GM20431 (cell line): Measurements from ENCODE around the gene FBP1.
"Not testable (repeated sequence)": the region's sequence is repeated elsewhere in the genome, so short reads cannot be mapped to it uniquely, and the experiment has no call there.

Source experiments
- in situ Hi-C: fragments of 300-500 bp; cut with MseI, MboI; formaldehyde crosslinking; loops from one replicate; pipeline ENCODE4 v1.15.0; 2020; ENCODE audit warnings: low sequenced_read_pairs; ENCODE audit not compliant: unreplicated experiment

The FBP1 gene

GRCh38 chr9:94624629-94625028 lies 14.7 kb downstream of the FBP1 start:
- in situ Hi-C loops: no loop called here

- in situ Hi-C loops: no loop called here
These were observed 16.1 kb downstream of the FBP1 start for GRCh38 chr9:94623253-94623652.

GRCh38 chr9:94622087-94622800 lies 17.1 kb downstream of the FBP1 start:
- in situ Hi-C loops: no loop called here

GRCh38 chr9:94619026-94619425 lies 20.3 kb downstream of the FBP1 start:
- in situ Hi-C loops: no loop called here

GRCh38 chr9:94613003-94613402 lies 26.3 kb downstream of the FBP1 start:
- in situ Hi-C loops: no loop called here

- in situ Hi-C loops: no loop called here
These were observed 27.2 kb downstream of the FBP1 start for GRCh38 chr9:94612071-94612470.

GRCh38 chr9:94611638-94612068 lies 27.7 kb downstream of the FBP1 start:
- in situ Hi-C loops: no loop called here

- in situ Hi-C loops: no loop called here
These were observed 29.1 kb downstream of the FBP1 start for GRCh38 chr9:94610181-94610606.

- in situ Hi-C loops: no loop called here
These were observed 32.0 kb downstream of the FBP1 start for GRCh38 chr9:94607423-94607691.

- in situ Hi-C loops: no loop called here
These were observed 32.5 kb downstream of the FBP1 start for GRCh38 chr9:94606646-94607422.

- in situ Hi-C loops: no loop called here
These were observed 35.8 kb downstream of the FBP1 start for GRCh38 chr9:94603259-94604160.

- in situ Hi-C loops: no loop called here
These were observed 36.7 kb downstream of the FBP1 start for GRCh38 chr9:94602666-94603065.

GRCh38 chr9:94600715-94601114 lies 38.6 kb downstream of the FBP1 start:
- in situ Hi-C loops: no loop called here

GRCh38 chr9:94600258-94600657 lies 39.1 kb downstream of the FBP1 start:
- in situ Hi-C loops: no loop called here

- in situ Hi-C loops: no loop called here
These were observed 40.2 kb downstream of the FBP1 start for GRCh38 chr9:94599102-94599501.

GRCh38 chr9:94593459-94594345 lies 45.6 kb downstream of the FBP1 start, which contains the start of gene FBP2:
FBP2 (minus strand) TSS chr9:94593824; CDS start chr9:94593726, 98 bp downstream.
- in situ Hi-C loops: no loop called here

- in situ Hi-C loops: not testable (repeated sequence)
These were observed 46.6 kb downstream of the FBP1 start for GRCh38 chr9:94592683-94593082.

- in situ Hi-C loops: no loop called here
These were observed 47.4 kb downstream of the FBP1 start for GRCh38 chr9:94591876-94592275.

- in situ Hi-C loops: not testable (repeated sequence)
These were observed 48.2 kb downstream of the FBP1 start for GRCh38 chr9:94591046-94591545.
